Thyroid gland (tissue), 4 donors: ENCODE measurements around the gene UQCRFS1.

Source experiments
- CTCF ChIP-seq, 6 experiments: fragments of 200-600 bp in 3 of 6; fragments of 450-650 bp in 3 of 6; sonication (generic) in 3 of 6; IDR thresholded peaks; one replicate each; pipeline ENCODE4 v1.5.1; 2016 to 2019; ENCODE audit warnings: antibody characterized with exemption in 6 of 6, mild to moderate bottlenecking in 2 of 6, inconsistent platforms in 1 of 6, moderate library complexity in 1 of 6
- POLR2A ChIP-seq, 2 donors: fragments of 450-650 bp; IDR thresholded peaks; one replicate each; pipeline ENCODE4 v1.6.1; 2017; ENCODE audit warnings: antibody characterized with exemption in 2 of 2, mild to moderate bottlenecking in 2 of 2, moderate library complexity in 1 of 2

- TF ChIP-seq CTCF (IDR thresholded peaks at IDR 0.05): no peak
- TF ChIP-seq POLR2A (IDR thresholded peaks at IDR 0.05): no peak
These were observed 35.4 kb upstream of the UQCRFS1 start for GRCh38 chr19:29248332-29248844.
